Gastrocnemius medialis (tissue), 4 donors: Measurements from ENCODE around the gene SYCE1. TPM values are rescaled to one million over a fixed set of nuclear protein-coding genes. Genes with fewer than 3 reads are reported as not detected.
A peak's percentile ranks its signal among the peaks of the same experiment; 100 is the strongest.
"Not testable (repeated sequence)": the region's sequence is repeated elsewhere in the genome, so short reads cannot be mapped to it uniquely, and the experiment has no call there.

Source experiments
- ATAC-seq, 2 donors: fragments of 150-250 bp; one replicate each; pipeline ENCODE4 v1.9.1; 2016
- DNase-seq, 2 donors: peaks; one replicate each; pipeline ENCODE4 v3.0.0-alpha.2; 2019
- H3K27ac ChIP-seq, 4 donors: fragments of 200-600 bp; sonication (generic); 1 replicate in 1 of 4; 2 replicates in 3 of 4; pipeline ENCODE4 v1.5.1; 2016 to 2018; ENCODE audit warnings: mild to moderate bottlenecking in 2 of 4, moderate library complexity in 1 of 4
- H3K27me3 ChIP-seq, 3 donors: fragments of 200-600 bp; sonication (generic) in 2 of 3; 1 replicate in 1 of 3; 2 replicates in 2 of 3; pipeline versions ENCODE4 v1.5.1 to v1.6.0; 2016 to 2019; ENCODE audit warnings: mild to moderate bottlenecking in 1 of 3, moderate library complexity in 1 of 3
- H3K36me3 ChIP-seq, 2 donors: fragments of 200-600 bp; sonication (generic) in 1 of 2; one replicate each; pipeline ENCODE4 v1.5.1; 2017 to 2018
- H3K4me1 ChIP-seq, 2 donors: fragments of 200-600 bp; sonication (generic) in 1 of 2; one replicate each; pipeline ENCODE4 v1.5.1; 2016 to 2017; ENCODE audit warnings: mild to moderate bottlenecking in 2 of 2
- H3K4me3 ChIP-seq, 4 donors: fragments of 200-600 bp; sonication (generic) in 3 of 4; 1 replicate in 1 of 4; 2 replicates in 3 of 4; pipeline ENCODE4 v1.5.1; 2016 to 2019; ENCODE audit warnings: mild to moderate bottlenecking in 2 of 4
- H3K9me3 ChIP-seq, 3 donors: fragments of 200-600 bp; sonication (generic) in 2 of 3; 1 replicate in 1 of 3; 2 replicates in 2 of 3; pipeline ENCODE4 v1.5.1; 2016 to 2019
- CTCF ChIP-seq, 5 experiments: fragments of 450-650 bp in 3 of 5; fragments of 200-600 bp in 2 of 5; sonication (generic) in 2 of 5; IDR thresholded peaks in 4 of 5; conservative IDR thresholded peaks in 1 of 5; 1 replicate in 4 of 5; 2 replicates in 1 of 5; pipeline ENCODE4 v1.5.1; 2016 to 2019; ENCODE audit warnings: antibody characterized with exemption in 5 of 5, mild to moderate bottlenecking in 3 of 5, moderate library complexity in 3 of 5
- POLR2A ChIP-seq, 2 donors: fragments of 450-650 bp; IDR thresholded peaks; one replicate each; pipeline ENCODE4 v1.6.1; 2017; ENCODE audit warnings: antibody characterized with exemption in 2 of 2, mild to moderate bottlenecking in 2 of 2, moderate library complexity in 2 of 2
- in situ Hi-C, 4 donors: fragments of 200-750 bp; cut with MboI; loops; one replicate each; pipeline versions ENCODE4 v1.15.0 to v1.8.0; 2017; ENCODE audit warnings: low sequenced_read_pairs in 4 of 4
- intact Hi-C: fragments of 100-400 bp; cut with DNase I; formaldehyde crosslinking; loops from one replicate; pipeline ENCODE4 v1.15.1; 2023; ENCODE audit warnings: low total_unique reads
- total RNA-seq, 4 donors: library from RNA; depleted of rRNA; stranded (reverse); fragments of >200 nt; gene quantifications; one replicate each; pipeline versions ENCODE4 v1.1.0 to v1.2.3, GENCODE V29; 2016

SYCE1 gene
- total RNA-seq, 4 donors from 2014 or later: 0.32 TPM; not detected in 3

- Histone ChIP-seq H3K27me3 (peaks cover 0 to 5% (median 0%) of the 10 kb centered on the region in 3 donors), H3K4me3 (peak overlapping the region; percentile 54 to 60 (median 56)), H3K4me1 (no peaks in the 10 kb centered on the region), H3K36me3 (no peaks in the 10 kb centered on the region), H3K9me3 (no peaks in the 10 kb centered on the region), H3K27ac (peak overlapping the region in 3 of 4 donors; percentile 5 to 39 (median 32))
- ATAC-seq: peak; percentile 83 to 90
- in situ Hi-C loops: no loop called here
- peak; percentile 45 to 65 for DNase-seq
- intact Hi-C loops: loop anchor here (10.0 kb wide), 1 partner anchor 195 kb away; no protein-coding TSS in a partner anchor
- TF ChIP-seq CTCF (IDR thresholded peaks at IDR 0.05 in 4 of 5, conservative IDR thresholded peaks at IDR 0.05 in 1 of 5) (peak; percentile 63 to 88 (median 79)), POLR2A (IDR thresholded peaks at IDR 0.05) (no peak)
Observed at GRCh38 chr10:133520193-133520738, 45.1 kb downstream of the SYCE1 start.

- H3K4me3 ChIP-seq, H3K27ac ChIP-seq, intact Hi-C loops, in situ Hi-C loops, ATAC-seq, DNase-seq, H3K4me1 ChIP-seq, H3K36me3 ChIP-seq, H3K27me3 ChIP-seq, H3K9me3 ChIP-seq: not testable (repeated sequence)
Observed at GRCh38 chr10:133518517-133518916, 46.9 kb downstream of the SYCE1 start.

- Histone ChIP-seq H3K4me1 (no peaks in the 10 kb centered on the region), H3K4me3 (no peak overlapping the region), H3K27ac (no peak overlapping the region), H3K36me3 (no peaks in the 10 kb centered on the region), H3K27me3 (no peaks in the 10 kb centered on the region), H3K9me3 (no peaks in the 10 kb centered on the region)
- no peak for DNase-seq
- intact Hi-C loops: no loop called here
- no peak for TF ChIP-seq CTCF (IDR thresholded peaks at IDR 0.05 in 4 of 5, conservative IDR thresholded peaks at IDR 0.05 in 1 of 5)
- TF ChIP-seq POLR2A (IDR thresholded peaks at IDR 0.05): no peak
- ATAC-seq: no peak
- in situ Hi-C loops: no loop called here
Observed at GRCh38 chr10:133516057-133516456, 49.3 kb downstream of the SYCE1 start.

GRCh38 chr10:133515471-133515870, 49.9 kb downstream of the SYCE1 start:
- intact Hi-C loops: no loop called here
- Histone ChIP-seq H3K36me3 (no peaks in the 10 kb centered on the region), H3K4me1 (no peaks in the 10 kb centered on the region), H3K9me3 (no peaks in the 10 kb centered on the region), H3K4me3 (no peak overlapping the region), H3K27ac (no peak overlapping the region), H3K27me3 (no peaks in the 10 kb centered on the region)
- TF ChIP-seq CTCF (IDR thresholded peaks at IDR 0.05 in 4 of 5, conservative IDR thresholded peaks at IDR 0.05 in 1 of 5) (no peak), POLR2A (IDR thresholded peaks at IDR 0.05) (no peak)
- DNase-seq (no peak), ATAC-seq (no peak)
- in situ Hi-C loops: no loop called here

GRCh38 chr10:133511907-133512528, 53.4 kb downstream of the SYCE1 start:
- Histone ChIP-seq H3K4me1 (no peaks in the 10 kb centered on the region), H3K36me3 (no peaks in the 10 kb centered on the region), H3K9me3 (no peaks in the 10 kb centered on the region), H3K4me3 (no peak overlapping the region), H3K27ac (no peak overlapping the region), H3K27me3 (no peaks in the 10 kb centered on the region)
- TF ChIP-seq CTCF (IDR thresholded peaks at IDR 0.05 in 4 of 5, conservative IDR thresholded peaks at IDR 0.05 in 1 of 5): no peak
- TF ChIP-seq POLR2A (IDR thresholded peaks at IDR 0.05): no peak
- intact Hi-C loops (no loop called here), in situ Hi-C loops (no loop called here)
- ATAC-seq (no peak), DNase-seq (no peak)
